Caco-2 (cell line): ENCODE measurements around the gene NDEL1. TPM values are rescaled to one million over a fixed set of nuclear protein-coding genes. Genes with fewer than 3 reads are reported as not detected.

Source experiments
- BruUV-seq: library from RNA; stranded (reverse); fragments of 400-500 nt; replicated peaks from 2 replicates; lab custom pipeline; 2021; lab: Mats Ljungman, UMichigan
- CTCF ChIA-PET: fragments of 300-600 bp; sonication (Branson Sonifier 250); formaldehyde crosslinking; loops from one replicate; lab custom pipeline; 2022; ENCODE audit warnings: antibody characterized with exemption; lab: Charles Lee
- POLR2A ChIA-PET: fragments of 300-600 bp; sonication (Branson Sonifier 250); formaldehyde crosslinking; loops from one replicate; lab custom pipeline; 2022; ENCODE audit warnings: antibody characterized with exemption; lab: Charles Lee
- DNase-seq, 2 experiments: peaks; one replicate each; pipeline versions ENCODE4 v3.0.0 to v3.0.0-alpha.2; 2020 to 2022
- H3K27me3 ChIP-seq: replicated peaks from 2 replicates; pipeline ENCODE4 v1.6.0; 2011; ENCODE audit warnings: low read length; ENCODE audit not compliant: control insufficient read depth, insufficient read depth
- H3K36me3 ChIP-seq: 2 replicates; pipeline ENCODE4 v1.5.1; 2011; ENCODE audit warnings: low read length; ENCODE audit not compliant: control insufficient read depth, insufficient read depth
- H3K4me1 ChIP-seq: fragments of 250-450 bp; sonication (Bioruptor Pico); 2 replicates; pipeline ENCODE4 v1.5.1; 2020; ENCODE audit warnings: mild to moderate bottlenecking
- H3K4me3 ChIP-seq: 2 replicates; pipeline ENCODE4 v1.5.1; 2011; ENCODE audit warnings: low read depth, mild to moderate bottlenecking, control low read depth, low read length
- H3K9me3 ChIP-seq: fragments of 250-450 bp; sonication (Bioruptor Pico); 2 replicates; pipeline ENCODE4 v1.5.1; 2020; ENCODE audit warnings: mild to moderate bottlenecking, moderate library complexity
- H3K27ac Mint-ChIP-seq: one replicate; pipeline ENCODE4 v1.8.0; 2022; ENCODE audit warnings: mixed read lengths; ENCODE audit not compliant: unreplicated experiment
- H3K27me3 Mint-ChIP-seq: one replicate; pipeline ENCODE4 v1.8.0; 2022; ENCODE audit warnings: mixed read lengths; ENCODE audit not compliant: insufficient read depth, unreplicated experiment
- H3K36me3 Mint-ChIP-seq: one replicate; pipeline ENCODE4 v1.8.0; 2022; ENCODE audit warnings: mild to moderate bottlenecking, mixed read lengths; ENCODE audit not compliant: insufficient read depth, unreplicated experiment
- H3K4me1 Mint-ChIP-seq: one replicate; pipeline ENCODE4 v1.8.0; 2022; ENCODE audit warnings: low read depth, mixed read lengths; ENCODE audit not compliant: unreplicated experiment
- H3K4me3 Mint-ChIP-seq: one replicate; pipeline ENCODE4 v1.8.0; 2022; ENCODE audit warnings: mild to moderate bottlenecking, moderate library complexity, mixed read lengths; ENCODE audit not compliant: unreplicated experiment
- H3K9me3 Mint-ChIP-seq: one replicate; pipeline ENCODE4 v1.8.0; 2022; ENCODE audit warnings: mixed read lengths; ENCODE audit not compliant: unreplicated experiment
- CTCF ChIP-seq, 2 experiments: fragments of 200-600 bp in 1 of 2; IDR thresholded peaks; 1 replicate in 1 of 2; 2 replicates in 1 of 2; pipeline versions ENCODE4 v1.5.1 to v1.8.0; 2011 to 2022; ENCODE audit warnings: antibody characterized with exemption in 1 of 2, control low read depth in 1 of 2, inconsistent platforms in 1 of 2, low read depth in 1 of 2, low read length in 1 of 2, mild to moderate bottlenecking in 1 of 2, moderate library complexity in 1 of 2; ENCODE audit not compliant: insufficient read depth in 1 of 2, severe bottlenecking in 1 of 2, unreplicated experiment in 1 of 2
- intact Hi-C: fragments of 100-400 bp; cut with micrococcal nuclease; formaldehyde crosslinking; loops from one replicate; pipeline ENCODE4 v1.10.0; 2022; ENCODE audit not compliant: unreplicated experiment
- total RNA-seq: library from RNA; stranded (reverse); gene quantifications from 2 replicates; pipeline ENCODE4 v1.2.3, GENCODE V29; 2022

NDEL1 gene
- total RNA-seq, 1 experiment from 2014 or later = 32.2 TPM

DNA sequence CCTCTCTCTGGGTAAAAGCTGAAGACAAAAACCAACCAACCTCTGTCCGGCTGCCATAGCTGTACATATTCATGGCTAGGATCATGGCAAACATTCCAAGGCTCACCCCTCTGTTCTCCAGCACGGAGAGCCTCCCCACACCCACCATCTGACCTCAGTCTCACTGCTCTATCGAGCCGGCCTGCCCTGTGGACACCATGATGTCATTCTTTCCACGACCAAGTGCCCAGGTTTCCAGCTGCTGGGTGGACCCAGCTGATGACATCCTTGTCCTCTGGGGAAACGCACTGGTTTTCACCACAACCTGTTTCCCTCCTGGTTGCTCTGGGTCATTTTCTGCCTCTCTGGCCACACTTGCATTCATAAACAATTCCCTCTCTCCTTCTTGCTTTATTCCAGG is 67.7 kb downstream of the NDEL1 start:
- Mint-ChIP-seq H3K4me3 (no peak overlapping the region), H3K27me3 (no peaks in the 10 kb centered on the region), H3K27ac (no peak overlapping the region), H3K4me1 (no peaks in the 10 kb centered on the region), H3K36me3 (peaks cover 58% of the 10 kb centered on the region), H3K9me3 (no peaks in the 10 kb centered on the region)
- H3K9me3 ChIP-seq = no peaks in the 10 kb centered on the region
- H3K36me3 ChIP-seq = no peaks in the 10 kb centered on the region
- ChIA-PET CTCF (no interaction called here), POLR2A (no interaction called here)
- no TSS peak for BruUV-seq
- no peak for DNase-seq
- no peaks in the 10 kb centered on the region for H3K27me3 ChIP-seq
- no peaks in the 10 kb centered on the region for H3K4me1 ChIP-seq
- intact Hi-C loops = no loop called here
- no peak overlapping the region for H3K4me3 ChIP-seq
- TF ChIP-seq CTCF (IDR thresholded peaks at IDR 0.05; ENCODE audit: insufficient read depth in 1 of 2, low read depth in 1 of 2, low read length in 1 of 2, severe bottlenecking in 1 of 2, unreplicated experiment in 1 of 2) = no peak

- Histone ChIP-seq H3K4me1 (no peaks in the 10 kb centered on the region), H3K27me3 (no peaks in the 10 kb centered on the region), H3K9me3 (no peaks in the 10 kb centered on the region), H3K4me3 (no peak overlapping the region), H3K36me3 (no peaks in the 10 kb centered on the region)
- BruUV-seq = no TSS peak
- CTCF ChIA-PET = no interaction called here
- intact Hi-C loops = no loop called here
- Mint-ChIP-seq H3K27me3 (no peaks in the 10 kb centered on the region), H3K27ac (no peak overlapping the region), H3K36me3 (peaks cover 63% of the 10 kb centered on the region), H3K4me3 (no peak overlapping the region), H3K4me1 (no peaks in the 10 kb centered on the region), H3K9me3 (no peaks in the 10 kb centered on the region)
- TF ChIP-seq CTCF (IDR thresholded peaks at IDR 0.05; ENCODE audit: insufficient read depth in 1 of 2, low read depth in 1 of 2, low read length in 1 of 2, severe bottlenecking in 1 of 2, unreplicated experiment in 1 of 2) = no peak
- DNase-seq = no peak
- POLR2A ChIA-PET = no interaction called here
These were observed 68.1 kb downstream of the NDEL1 start for GRCh38 chr17:8503807-8504206.

DNA sequence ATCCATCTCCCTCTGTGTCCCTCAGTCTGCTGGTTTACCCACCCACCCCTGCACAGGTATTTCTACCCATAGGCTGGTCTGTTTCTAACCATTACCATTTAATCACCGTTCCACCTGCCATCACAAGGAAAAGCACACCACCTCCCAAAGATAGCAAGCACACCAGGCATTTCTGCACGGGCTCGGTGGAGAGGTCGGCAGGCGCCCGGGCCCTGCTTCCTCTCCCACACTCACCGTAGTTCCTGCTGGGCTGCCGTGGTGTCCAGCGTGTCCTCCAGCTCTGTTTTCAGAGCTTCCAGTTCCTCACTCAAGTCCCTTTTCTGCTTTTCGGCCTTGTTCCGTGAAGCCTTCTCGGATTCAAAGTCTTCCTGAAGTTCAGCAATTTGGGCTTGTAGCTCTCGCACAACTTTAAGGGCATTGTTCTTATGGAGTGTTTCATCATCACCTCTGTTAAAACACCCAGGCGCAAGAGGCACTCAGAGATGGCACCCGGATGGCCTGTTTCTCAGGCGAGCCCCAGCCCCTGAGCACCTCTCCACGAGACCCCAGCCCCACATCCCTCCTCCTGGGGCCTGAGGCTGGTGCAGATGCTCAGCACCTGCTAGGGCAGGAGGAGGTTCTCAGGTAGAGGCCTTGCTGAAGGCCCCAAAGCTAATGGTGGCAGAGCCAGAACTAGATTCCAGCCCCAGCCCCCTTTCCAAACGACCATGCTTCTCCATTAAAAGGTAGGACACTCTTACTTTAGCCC is 69.0 kb downstream of the NDEL1 start:
- no TSS peak for BruUV-seq
- ChIA-PET CTCF (no interaction called here), POLR2A (no interaction called here)
- H3K27me3 Mint-ChIP-seq = no peaks in the 10 kb centered on the region
- Histone ChIP-seq H3K4me1 (no peaks in the 10 kb centered on the region), H3K4me3 (no peak overlapping the region), H3K36me3 (no peaks in the 10 kb centered on the region), H3K27me3 (no peaks in the 10 kb centered on the region), H3K9me3 (no peaks in the 10 kb centered on the region)
- intact Hi-C loops = no loop called here
- H3K36me3 Mint-ChIP-seq = peaks cover 59% of the 10 kb centered on the region
- no peaks in the 10 kb centered on the region for H3K4me1 Mint-ChIP-seq
- TF ChIP-seq CTCF (IDR thresholded peaks at IDR 0.05; ENCODE audit: insufficient read depth in 1 of 2, low read depth in 1 of 2, low read length in 1 of 2, severe bottlenecking in 1 of 2, unreplicated experiment in 1 of 2) = no peak
- no peak for DNase-seq
- no peaks in the 10 kb centered on the region for H3K9me3 Mint-ChIP-seq
- H3K27ac Mint-ChIP-seq = no peak overlapping the region
- H3K4me3 Mint-ChIP-seq = no peak overlapping the region
